Lung (tissue), 12 donors: Measurements from ENCODE around the gene ZBTB46. TPM values are rescaled to one million over a fixed set of nuclear protein-coding genes. Genes with fewer than 3 reads are reported as not detected.
A peak's percentile ranks its signal among the peaks of the same experiment; 100 is the strongest.

Experiments
- ATAC-seq: fragments of 200-7000 bp; cut with Tn5 transposase; one replicate; pipeline ENCODE4 v1.9.1; 2020; ENCODE audit warnings: moderate number of reproducible peaks; ENCODE audit not compliant: insufficient read depth, low FRiP score
- DNase-seq, 3 donors: peaks; one replicate each; pipeline ENCODE4 v3.0.0-alpha.2; 2013 to 2017
- H3K27ac ChIP-seq, 2 donors: one replicate each; pipeline ENCODE4 v1.5.1; 2013; ENCODE audit warnings: mild to moderate bottlenecking in 2 of 2, moderate library complexity in 2 of 2, control low read depth in 1 of 2, inconsistent platforms in 1 of 2, low read depth in 1 of 2, low read length in 1 of 2
- H3K27me3 ChIP-seq, 3 donors: one replicate each; pipeline ENCODE4 v1.5.1; 2013; ENCODE audit warnings: low read length in 2 of 3; ENCODE audit not compliant: control insufficient read depth in 3 of 3, insufficient read depth in 3 of 3
- H3K36me3 ChIP-seq, 4 donors: one replicate each; pipeline ENCODE4 v1.5.1; 2013; ENCODE audit warnings: low read length in 4 of 4, mild to moderate bottlenecking in 1 of 4, moderate library complexity in 1 of 4; ENCODE audit not compliant: control insufficient read depth in 4 of 4, insufficient read depth in 4 of 4
- H3K4me1 ChIP-seq, 5 donors: one replicate each; pipeline ENCODE4 v1.5.1; 2013; ENCODE audit warnings: low read length in 5 of 5, mild to moderate bottlenecking in 2 of 5, moderate library complexity in 1 of 5; ENCODE audit not compliant: control insufficient read depth in 5 of 5, insufficient read depth in 5 of 5
- H3K4me3 ChIP-seq: one replicate; pipeline ENCODE4 v1.5.1; 2013; ENCODE audit warnings: mild to moderate bottlenecking, control low read depth, moderate library complexity
- H3K9ac ChIP-seq, 2 donors: one replicate each; pipeline ENCODE4 v1.5.1; 2013; ENCODE audit warnings: low read length in 2 of 2, control low read depth in 1 of 2; ENCODE audit not compliant: insufficient read depth in 1 of 2
- H3K9me3 ChIP-seq, 4 donors: one replicate each; pipeline ENCODE4 v1.5.1; 2013; ENCODE audit warnings: low read length in 3 of 4, mild to moderate bottlenecking in 1 of 4, moderate library complexity in 1 of 4; ENCODE audit not compliant: control insufficient read depth in 4 of 4, insufficient read depth in 3 of 4
- CTCF ChIP-seq: IDR thresholded peaks from 2 replicates; pipeline ENCODE4 v1.5.1; 2012; ENCODE audit warnings: mild to moderate bottlenecking; ENCODE audit errors: control extremely low read depth, extremely low read depth
- WGBS, 2 donors: extraction: QIAGEN DNeasy Blood & Tissue Kit; methylation state at CpG; one replicate each; pipeline ENCODE4 v1.1.7; 2013; 5-methylcytosine and 5-hydroxymethylcytosine counted together
- polyA plus RNA-seq, 2 donors: library from polyadenylated mRNA; stranded (reverse); fragments of 200-250 nt; gene quantifications; one replicate each; pipeline ENCODE4 v1.2.1, GENCODE V29; 2013
- total RNA-seq, 2 donors: library from RNA; depleted of rRNA in 1 of 2; stranded (reverse); fragments of >200 nt in 1 of 2; gene quantifications; one replicate each; pipeline ENCODE4 v1.2.1, GENCODE V29; 2014 to 2021
- donor health status: control.
- donor health status: control.
- donor health status: Bipolar disorder and iron deficiency.
- donor health status: healthy.
- donor health status: DM: yes; HTN: yes; CAD: no.

ZBTB46 gene
- total and polyA plus RNA-seq, 4 donors: 3.4 to 15.3 (median 7.6) TPM

GRCh38 chr20:63787749-63788148 is 43.3 kb downstream of the ZBTB46 start:
- Histone ChIP-seq H3K9me3 (no peaks in the 10 kb centered on the region), H3K4me3 (no peak overlapping the region), H3K9ac (no peak overlapping the region), H3K27me3 (no peaks in the 10 kb centered on the region), H3K4me1 (peaks cover 0 to 4% (median 0%) of the 10 kb centered on the region in 5 donors), H3K36me3 (peaks cover 0 to 12% (median 9%) of the 10 kb centered on the region in 4 donors), H3K27ac (peak overlapping the region in 1 of 2 donors; percentile 58)
- TF ChIP-seq CTCF: no peak
- 82 to 84% methylated on average over 16 of the region's 16 CpGs for WGBS, 2 donors
- ATAC-seq (no peak), DNase-seq (no peak)

- Histone ChIP-seq H3K27ac (peak overlapping the region in 1 of 2 donors; percentile 58), H3K9ac (no peak overlapping the region)
- WGBS, 2 donors: 91 to 93% methylated on average over 11 of the region's 11 CpGs
Observed at GRCh38 chr20:63787302-63787701, 43.8 kb downstream of the ZBTB46 start.

GRCh38 chr20:63785691-63786131 is 45.4 kb downstream of the ZBTB46 start:
- H3K36me3 ChIP-seq: peaks cover 0 to 12% (median 9%) of the 10 kb centered on the region in 4 donors
- H3K27me3 ChIP-seq: no peaks in the 10 kb centered on the region
- no peak for ATAC-seq
- DNase-seq: no peak
- no peaks in the 10 kb centered on the region for H3K4me1 ChIP-seq
- no peak overlapping the region for H3K4me3 ChIP-seq
- WGBS, 2 donors: 75 to 83% methylated on average over 14 of the region's 14 CpGs
- H3K27ac ChIP-seq: no peak overlapping the region
- no peak overlapping the region for H3K9ac ChIP-seq
- H3K9me3 ChIP-seq: no peaks in the 10 kb centered on the region
- TF ChIP-seq CTCF: no peak

More at GRCh38 chr20:63787302-63787701, 43.8 kb downstream of the ZBTB46 start:
- H3K4me1 ChIP-seq: peaks cover 0 to 4% (median 0%) of the 10 kb centered on the region in 5 donors
- no peak overlapping the region for H3K4me3 ChIP-seq
- peaks cover 0 to 12% (median 9%) of the 10 kb centered on the region in 4 donors for H3K36me3 ChIP-seq
- no peak for TF ChIP-seq CTCF
- H3K27me3 ChIP-seq: no peaks in the 10 kb centered on the region
- ATAC-seq: no peak
- no peak for DNase-seq
- no peaks in the 10 kb centered on the region for H3K9me3 ChIP-seq

GRCh38 chr20:63783970-63784369 is 47.1 kb downstream of the ZBTB46 start:
- no peak for ATAC-seq
- H3K4me3 ChIP-seq: no peak overlapping the region
- H3K36me3 ChIP-seq: no peaks in the 10 kb centered on the region
- WGBS, 2 donors: 85 to 92% methylated on average over 15 to 16 of the region's 16 CpGs
- no peaks in the 10 kb centered on the region for H3K9me3 ChIP-seq
- no peak for TF ChIP-seq CTCF
- H3K27ac ChIP-seq: no peak overlapping the region
- no peak for DNase-seq
- H3K9ac ChIP-seq: no peak overlapping the region
- no peaks in the 10 kb centered on the region for H3K4me1 ChIP-seq
- H3K27me3 ChIP-seq: no peaks in the 10 kb centered on the region
